Mesothelial cell of epicardium (in vitro differentiated cells): ENCODE data around the gene ACBD4. TPM values are rescaled to one million over a fixed set of nuclear protein-coding genes. Genes with fewer than 3 reads are reported as not detected.

ENCODE experiments used
- DNase-seq, 2 experiments: peaks; one replicate each; pipeline ENCODE4 v3.0.0; 2021; ENCODE audit warnings: low spot score in 2 of 2; ENCODE audit not compliant: unreplicated experiment in 2 of 2
- H3K27ac Mint-ChIP-seq: 2 replicates; pipeline ENCODE4 v1.8.0; 2021; ENCODE audit warnings: mixed read lengths
- H3K27me3 Mint-ChIP-seq: 2 replicates; pipeline ENCODE4 v1.8.0; 2021; ENCODE audit warnings: low read depth, mixed read lengths
- H3K36me3 Mint-ChIP-seq: 2 replicates; pipeline ENCODE4 v1.8.0; 2021; ENCODE audit warnings: mixed read lengths
- H3K4me1 Mint-ChIP-seq: 2 replicates; pipeline ENCODE4 v1.8.0; 2021; ENCODE audit warnings: mixed read lengths
- H3K4me3 Mint-ChIP-seq: 2 replicates; pipeline ENCODE4 v1.8.0; 2021; ENCODE audit warnings: mild to moderate bottlenecking, moderate library complexity, mixed read lengths
- H3K9me3 Mint-ChIP-seq: 2 replicates; pipeline ENCODE4 v1.8.0; 2021; ENCODE audit warnings: mixed read lengths
- CTCF ChIP-seq: fragments of 200-600 bp; sonication (generic); IDR thresholded peaks from one replicate; pipeline ENCODE4 v1.5.0; 2021; ENCODE audit warnings: antibody characterized with exemption; ENCODE audit not compliant: unreplicated experiment
- total RNA-seq: library from RNA; stranded (reverse); gene quantifications from 3 replicates; pipeline ENCODE4 v1.2.1, GENCODE V29; 2021

The ACBD4 gene
- total RNA-seq, 1 donor from 2014 or later, result 17.4 TPM

GRCh38 chr17:45108595-45109521, 26.6 kb upstream of the ACBD4 start:
- Mint-ChIP-seq H3K27ac (peak overlapping the region; percentile 83), H3K36me3 (peaks cover 8% of the 10 kb centered on the region), H3K9me3 (no peaks in the 10 kb centered on the region), H3K4me3 (no peak overlapping the region), H3K27me3 (no peaks in the 10 kb centered on the region), H3K4me1 (no peaks in the 10 kb centered on the region)
- TF ChIP-seq CTCF, result no peak
- no peak for DNase-seq

- H3K4me3 Mint-ChIP-seq, result no peak overlapping the region
- no peaks in the 10 kb centered on the region for H3K9me3 Mint-ChIP-seq
- peak overlapping the region; percentile 25 for H3K27ac Mint-ChIP-seq
- TF ChIP-seq CTCF, result no peak
- no peak for DNase-seq
- H3K4me1 Mint-ChIP-seq, result peaks cover 2% of the 10 kb centered on the region
- peaks cover 11% of the 10 kb centered on the region for H3K36me3 Mint-ChIP-seq
- no peaks in the 10 kb centered on the region for H3K27me3 Mint-ChIP-seq
Measured at GRCh38 chr17:45110676-45111611, 24.5 kb upstream of the ACBD4 start.

- Mint-ChIP-seq H3K4me1 (peaks cover 2% of the 10 kb centered on the region), H3K27me3 (no peaks in the 10 kb centered on the region), H3K27ac (no peak overlapping the region), H3K4me3 (no peak overlapping the region), H3K36me3 (peaks cover 9% of the 10 kb centered on the region), H3K9me3 (no peaks in the 10 kb centered on the region)
- no peak for TF ChIP-seq CTCF
- no peak for DNase-seq
Measured at GRCh38 chr17:45111850-45112249, 23.6 kb upstream of the ACBD4 start.

- Mint-ChIP-seq H3K4me1 (peaks cover 2% of the 10 kb centered on the region), H3K27me3 (no peaks in the 10 kb centered on the region), H3K4me3 (no peak overlapping the region), H3K9me3 (no peaks in the 10 kb centered on the region), H3K27ac (no peak overlapping the region), H3K36me3 (peaks cover 15% of the 10 kb centered on the region)
- TF ChIP-seq CTCF, result no peak
- no peak for DNase-seq
Measured at GRCh38 chr17:45112559-45113423, 22.7 kb upstream of the ACBD4 start.

- Mint-ChIP-seq H3K36me3 (peaks cover 12% of the 10 kb centered on the region), H3K27ac (no peak overlapping the region), H3K4me1 (peaks cover 2% of the 10 kb centered on the region), H3K9me3 (no peaks in the 10 kb centered on the region), H3K4me3 (no peak overlapping the region), H3K27me3 (no peaks in the 10 kb centered on the region)
- no peak for TF ChIP-seq CTCF
- no peak for DNase-seq
Measured at GRCh38 chr17:45113424-45113754, 22.1 kb upstream of the ACBD4 start.
